ENCODE measurements around the gene KRT27.

GRCh38 chr17:40777459-40777858 lies 4.9 kb downstream of the KRT27 start:
- TF ChIP-seq POLR2A (IDR thresholded peaks at IDR 0.05), result no peak
- TF ChIP-seq CTCF (IDR thresholded peaks at IDR 0.05), result no peak

Data from right lobe of liver (tissue), 4 donors.